Measurements from ENCODE around the gene RBMS2.

RBMS2 gene

GRCh38 chr12:56631790-56632700 is 110.4 kb downstream of the RBMS2 start:
- DNase-seq (ENCODE audit: low read depth), result no peak
- no peak overlapping the region for H3K4me3 ChIP-seq (ENCODE audit: low read length)
- TF ChIP-seq, protein P1, sequence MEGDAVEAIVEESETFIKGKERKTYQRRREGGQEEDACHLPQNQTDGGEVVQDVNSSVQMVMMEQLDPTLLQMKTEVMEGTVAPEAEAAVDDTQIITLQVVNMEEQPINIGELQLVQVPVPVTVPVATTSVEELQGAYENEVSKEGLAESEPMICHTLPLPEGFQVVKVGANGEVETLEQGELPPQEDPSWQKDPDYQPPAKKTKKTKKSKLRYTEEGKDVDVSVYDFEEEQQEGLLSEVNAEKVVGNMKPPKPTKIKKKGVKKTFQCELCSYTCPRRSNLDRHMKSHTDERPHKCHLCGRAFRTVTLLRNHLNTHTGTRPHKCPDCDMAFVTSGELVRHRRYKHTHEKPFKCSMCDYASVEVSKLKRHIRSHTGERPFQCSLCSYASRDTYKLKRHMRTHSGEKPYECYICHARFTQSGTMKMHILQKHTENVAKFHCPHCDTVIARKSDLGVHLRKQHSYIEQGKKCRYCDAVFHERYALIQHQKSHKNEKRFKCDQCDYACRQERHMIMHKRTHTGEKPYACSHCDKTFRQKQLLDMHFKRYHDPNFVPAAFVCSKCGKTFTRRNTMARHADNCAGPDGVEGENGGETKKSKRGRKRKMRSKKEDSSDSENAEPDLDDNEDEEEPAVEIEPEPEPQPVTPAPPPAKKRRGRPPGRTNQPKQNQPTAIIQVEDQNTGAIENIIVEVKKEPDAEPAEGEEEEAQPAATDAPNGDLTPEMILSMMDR (conservative IDR thresholded peaks at IDR 0.05; ENCODE audit: low read depth, low read length), result no peak

DNA sequence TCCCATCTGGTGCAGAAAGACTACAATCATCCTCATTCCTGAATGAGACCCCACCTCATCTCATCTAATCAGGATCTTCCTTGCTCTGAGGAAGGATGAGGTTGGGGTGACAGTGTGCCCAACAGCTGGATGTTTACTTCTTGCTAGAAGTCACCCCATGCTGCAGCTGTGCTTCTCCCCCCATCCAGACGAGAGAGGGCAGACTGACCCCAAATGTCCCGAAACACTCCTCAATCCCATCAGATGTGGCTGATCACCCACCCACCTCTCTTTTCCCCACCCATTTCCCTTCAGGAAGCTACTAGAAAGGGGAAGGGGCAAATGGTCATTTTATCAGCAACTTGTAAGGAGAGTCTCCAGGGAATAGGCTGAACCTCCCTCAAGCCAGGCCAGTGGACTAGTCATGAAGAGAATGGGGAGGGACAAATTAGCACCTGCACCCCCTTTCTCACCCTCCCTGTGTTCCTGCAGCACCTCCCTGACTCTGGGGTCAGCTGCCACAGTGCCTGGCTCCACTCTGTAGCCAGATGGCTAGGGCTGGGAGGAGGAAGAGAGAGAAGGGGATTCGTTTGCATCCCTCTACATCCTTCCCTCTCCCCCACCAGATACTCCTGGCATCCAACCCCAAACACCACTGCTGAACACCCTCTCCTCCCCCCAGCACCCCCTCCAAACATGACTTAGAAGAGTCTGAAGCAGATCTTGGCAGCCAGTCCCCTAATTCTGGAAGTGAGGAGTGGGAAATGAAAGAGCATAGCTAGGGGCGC is 111.3 kb downstream of the RBMS2 start:
- TF ChIP-seq, protein P1 (conservative IDR thresholded peaks at IDR 0.05; ENCODE audit: low read depth, low read length), result no peak

GRCh38 chr12:56633468-56634241 is 112.0 kb downstream of the RBMS2 start:
- peak overlapping the region; percentile 84 for H3K4me3 ChIP-seq (ENCODE audit: low read length)
- TF ChIP-seq, protein P1 (conservative IDR thresholded peaks at IDR 0.05; ENCODE audit: low read depth, low read length), result no peak
- DNase-seq (ENCODE audit: low read depth), result no peak

More for the DNA sequence above, 111.3 kb downstream of the RBMS2 start:
- no peak for DNase-seq (ENCODE audit: low read depth)
- no peak overlapping the region for H3K4me3 ChIP-seq (ENCODE audit: low read length)

DNA sequence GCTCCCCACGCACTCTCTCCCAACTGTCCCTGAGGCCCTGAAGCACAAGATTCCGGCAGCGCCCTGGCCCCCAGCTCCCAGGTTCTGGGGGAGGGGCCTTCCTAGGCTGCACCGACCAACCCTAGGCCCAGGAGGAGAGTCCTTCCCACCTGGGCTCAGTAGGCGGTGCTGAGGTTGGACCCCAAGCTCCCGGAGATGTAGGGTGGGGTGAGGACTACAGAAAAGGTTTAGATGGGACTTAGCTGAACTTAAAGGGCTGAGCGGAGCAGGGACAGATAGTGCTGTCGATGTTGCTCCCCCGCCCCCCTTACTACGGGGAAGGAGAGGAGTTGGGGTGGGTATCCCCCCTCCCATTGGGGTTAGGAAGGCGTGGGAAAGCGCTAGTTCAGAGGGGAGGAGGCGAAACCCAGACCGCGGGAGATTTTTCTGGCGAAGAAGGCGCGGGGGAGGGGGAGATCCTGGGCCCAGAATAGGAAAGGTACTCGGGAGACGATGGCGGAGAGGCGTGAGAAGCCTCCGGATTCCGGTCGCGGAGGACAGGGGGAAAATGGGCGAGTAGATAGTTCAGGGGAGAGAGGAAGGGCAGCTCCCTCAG is 112.7 kb downstream of the RBMS2 start:
- H3K4me3 ChIP-seq (ENCODE audit: low read length), result peak overlapping the region; percentile 84
- TF ChIP-seq, protein P1 (conservative IDR thresholded peaks at IDR 0.05; ENCODE audit: low read depth, low read length), result no peak
- no peak for DNase-seq (ENCODE audit: low read depth)

DNA sequence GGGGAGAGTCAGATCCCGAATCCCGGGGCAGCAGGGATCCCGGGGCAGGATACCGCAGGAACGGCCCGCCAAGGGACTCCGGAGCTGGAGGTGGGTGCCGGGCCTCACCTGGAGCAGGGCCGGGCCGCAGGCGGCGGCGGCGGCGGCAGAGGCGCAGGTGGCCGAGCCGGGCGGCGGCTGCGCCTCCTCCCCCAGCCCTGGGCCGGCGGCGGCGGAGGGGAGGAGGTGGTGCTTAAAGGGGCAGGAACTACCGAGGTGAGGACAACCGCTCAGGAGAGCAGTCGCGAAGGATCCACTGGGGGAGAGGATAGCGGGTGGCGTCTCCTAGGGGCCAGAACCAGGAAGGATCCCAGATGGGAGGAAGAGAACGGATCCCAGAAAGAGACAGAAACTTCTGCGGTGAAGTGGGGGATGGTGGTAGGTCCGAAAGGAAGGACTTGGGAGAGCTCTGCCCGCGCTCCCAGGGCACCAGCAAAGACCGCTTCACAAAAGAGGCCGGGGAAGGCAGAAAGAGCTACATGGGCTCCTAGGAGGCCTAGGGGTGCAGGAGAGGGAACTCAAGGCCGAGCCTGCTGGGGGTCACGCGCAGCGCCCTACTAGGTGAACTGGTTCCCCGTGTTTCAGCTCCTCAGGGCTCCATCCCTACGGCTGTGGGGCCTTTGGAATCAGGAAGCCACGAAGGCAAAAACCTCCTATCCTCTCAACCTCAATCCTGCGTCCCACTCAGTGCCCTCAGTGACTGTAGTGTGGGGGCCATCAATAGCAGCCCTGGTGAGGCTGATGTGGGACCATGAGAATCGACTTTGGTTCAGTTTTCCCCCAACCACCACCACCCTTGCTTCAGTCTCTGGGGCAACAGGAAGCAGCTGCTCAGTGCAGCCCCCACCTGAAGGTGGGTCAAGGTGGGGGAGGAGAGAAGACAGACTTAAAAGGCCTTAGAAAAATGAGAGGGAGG is 113.5 kb downstream of the RBMS2 start:
- TF ChIP-seq, protein P1 (conservative IDR thresholded peaks at IDR 0.05; ENCODE audit: low read depth, low read length), result peak; percentile 52

More for the DNA sequence above, 113.5 kb downstream of the RBMS2 start:
- peak overlapping the region; percentile 84 for H3K4me3 ChIP-seq (ENCODE audit: low read length)
- no peak for DNase-seq (ENCODE audit: low read depth)

Data from retinal pigment epithelial cell (primary cell).